Fibroblast of lung (primary cell): Measurements from ENCODE around the gene CLTA. TPM values are rescaled to one million over a fixed set of nuclear protein-coding genes. Genes with fewer than 3 reads are reported as not detected.
"Not testable (repeated sequence)": the region's sequence is repeated elsewhere in the genome, so short reads cannot be mapped to it uniquely, and the experiment has no call there.

ENCODE experiments used
- DNase-seq, 2 donors: peaks; one replicate each; pipeline versions ENCODE4 v3.0.0 to v3.0.0-alpha.2; 2010; ENCODE audit warnings: low read depth in 2 of 2
- H2AFZ ChIP-seq: 2 replicates; pipeline ENCODE4 v1.5.1; 2012; ENCODE audit warnings: low read length, control low read depth, inconsistent platforms
- H3K27ac ChIP-seq: 2 replicates; pipeline ENCODE4 v1.5.1; 2011; ENCODE audit warnings: low read length, control low read depth; ENCODE audit not compliant: insufficient read depth
- H3K27me3 ChIP-seq: 2 replicates; pipeline ENCODE4 v1.5.1; 2011; ENCODE audit warnings: mild to moderate bottlenecking, low read length; ENCODE audit not compliant: control insufficient read depth, insufficient read depth
- H3K36me3 ChIP-seq: 2 replicates; pipeline ENCODE4 v1.5.1; 2011; ENCODE audit warnings: low read length; ENCODE audit not compliant: control insufficient read depth, insufficient read depth
- H3K4me1 ChIP-seq: 2 replicates; pipeline ENCODE4 v1.5.1; 2011; ENCODE audit warnings: low read length; ENCODE audit not compliant: control insufficient read depth, insufficient read depth; ENCODE audit errors: extremely low read depth
- H3K4me2 ChIP-seq: 2 replicates; pipeline ENCODE4 v1.5.1; 2011; ENCODE audit warnings: low read length, control low read depth; ENCODE audit not compliant: insufficient read depth; ENCODE audit errors: extremely low read depth
- H3K4me3 ChIP-seq, 4 experiments: fragments of 200-600 bp in 1 of 4; sonication (generic) in 1 of 4; replicated peaks in 1 of 4; 2 replicates each; pipeline ENCODE4 v1.5.1; 2011 to 2016; ENCODE audit warnings: low read length in 4 of 4, low read depth in 3 of 4, mild to moderate bottlenecking in 3 of 4, control low read depth in 2 of 4, inconsistent platforms in 1 of 4, mixed read lengths in 1 of 4; ENCODE audit not compliant: insufficient read depth in 1 of 4; ENCODE audit errors: control extremely low read depth in 1 of 4
- H3K79me2 ChIP-seq: 2 replicates; pipeline ENCODE4 v1.5.1; 2012; ENCODE audit warnings: mild to moderate bottlenecking, low read length, inconsistent platforms; ENCODE audit not compliant: control insufficient read depth, insufficient read depth
- H3K9ac ChIP-seq: 2 replicates; pipeline ENCODE4 v1.5.1; 2011; ENCODE audit warnings: mild to moderate bottlenecking, low read length, control low read depth; ENCODE audit not compliant: insufficient read depth
- H3K9me3 ChIP-seq: 2 replicates; pipeline ENCODE4 v1.5.1; 2012; ENCODE audit warnings: low read depth, low read length; ENCODE audit not compliant: control insufficient read depth, insufficient read depth
- H4K20me1 ChIP-seq: 2 replicates; pipeline ENCODE4 v1.5.1; 2011; ENCODE audit warnings: low read length; ENCODE audit not compliant: control insufficient read depth, insufficient read depth; ENCODE audit errors: extremely low read depth
- CTCF ChIP-seq, 2 donors: IDR thresholded peaks in 1 of 2; conservative IDR thresholded peaks in 1 of 2; 1 replicate in 1 of 2; 2 replicates in 1 of 2; pipeline ENCODE4 v1.5.1; 2011 to 2012; ENCODE audit warnings: low read length in 2 of 2, control low read depth in 1 of 2, inconsistent platforms in 1 of 2, low read depth in 1 of 2, mild to moderate bottlenecking in 1 of 2
- EZH2 ChIP-seq: IDR thresholded peaks from 2 replicates; pipeline ENCODE4 v1.5.1; 2012; ENCODE audit warnings: low read length, control low read depth, mild to moderate bottlenecking; ENCODE audit errors: missing control alignments
- polyA plus RNA-seq, 2 donors: library from polyadenylated mRNA; depleted of rRNA in 1 of 2; stranded (reverse) in 1 of 2; unstranded in 1 of 2; fragments of >200 nt; gene quantifications; 2 replicates each; pipeline ENCODE4 v1.2.1, GENCODE V29; 2011 to 2012; ENCODE audit warnings: missing spikeins in 1 of 2
- total RNA-seq: library from RNA; depleted of rRNA; stranded (reverse); fragments of >200 nt; gene quantifications from 2 replicates; pipeline ENCODE4 v1.2.1, GENCODE V29; 2014

CLTA gene
- total and polyA plus RNA-seq, 2 donors (not counting 1 experiment from before 2014, with no cell fraction given) = 238 to 341 TPM

GRCh38 chr9:36174731-36175130 lies 16.0 kb upstream of the CLTA start:
- no peak for DNase-seq

GRCh38 chr9:36175209-36175608 lies 15.5 kb upstream of the CLTA start:
- H3K79me2 ChIP-seq, H3K4me2 ChIP-seq, H3K27me3 ChIP-seq, H3K27ac ChIP-seq, H3K4me3 ChIP-seq, DNase-seq, H3K9me3 ChIP-seq, H3K4me1 ChIP-seq, H2AFZ ChIP-seq, H3K9ac ChIP-seq, H3K36me3 ChIP-seq, H4K20me1 ChIP-seq: not testable (repeated sequence)

More at GRCh38 chr9:36174731-36175130, 16.0 kb upstream of the CLTA start:
- no peaks in the 10 kb centered on the region for H3K79me2 ChIP-seq
- TF ChIP-seq EZH2 = no peak
- TF ChIP-seq CTCF (conservative IDR thresholded peaks at IDR 0.05 in 1 of 2, IDR thresholded peaks at IDR 0.05 in 1 of 2; ENCODE audit: low read depth in 1 of 2, low read length in 2 of 2) = no peak
- no peak overlapping the region for H3K27ac ChIP-seq
- H3K4me1 ChIP-seq = no peaks in the 10 kb centered on the region
- no peak overlapping the region for H2AFZ ChIP-seq
- no peak overlapping the region for H3K9ac ChIP-seq
- no peaks in the 10 kb centered on the region for H3K9me3 ChIP-seq
- no peak overlapping the region for H3K4me2 ChIP-seq
- H4K20me1 ChIP-seq = no peaks in the 10 kb centered on the region
- no peaks in the 10 kb centered on the region for H3K27me3 ChIP-seq
- H3K36me3 ChIP-seq = no peaks in the 10 kb centered on the region
- no peak overlapping the region for H3K4me3 ChIP-seq

GRCh38 chr9:36176496-36176895 lies 14.2 kb upstream of the CLTA start:
- not testable (repeated sequence) for H3K36me3 ChIP-seq, H3K9ac ChIP-seq, DNase-seq, H3K4me2 ChIP-seq, H3K4me3 ChIP-seq, H2AFZ ChIP-seq, H4K20me1 ChIP-seq, H3K4me1 ChIP-seq, H3K79me2 ChIP-seq, H3K27ac ChIP-seq, H3K27me3 ChIP-seq, H3K9me3 ChIP-seq

GRCh38 chr9:36177571-36177970 lies 13.2 kb upstream of the CLTA start:
- no peaks in the 10 kb centered on the region for H3K4me1 ChIP-seq
- H3K4me2 ChIP-seq = no peak overlapping the region
- TF ChIP-seq CTCF (conservative IDR thresholded peaks at IDR 0.05 in 1 of 2, IDR thresholded peaks at IDR 0.05 in 1 of 2; ENCODE audit: low read depth in 1 of 2, low read length in 2 of 2) (no peak), EZH2 (no peak)
- H3K36me3 ChIP-seq = no peaks in the 10 kb centered on the region
- H4K20me1 ChIP-seq = no peaks in the 10 kb centered on the region
- no peaks in the 10 kb centered on the region for H3K27me3 ChIP-seq
- no peaks in the 10 kb centered on the region for H3K79me2 ChIP-seq
- no peak overlapping the region for H3K4me3 ChIP-seq
- no peak overlapping the region for H3K9ac ChIP-seq
- peak in 1 of 2 donors; percentile 56 for DNase-seq
- no peak overlapping the region for H3K27ac ChIP-seq
- no peak overlapping the region for H2AFZ ChIP-seq
- H3K9me3 ChIP-seq = no peaks in the 10 kb centered on the region

- H3K79me2 ChIP-seq, H3K4me1 ChIP-seq, H3K27me3 ChIP-seq, DNase-seq, H2AFZ ChIP-seq, H3K36me3 ChIP-seq, H3K9me3 ChIP-seq, H3K4me3 ChIP-seq, H3K27ac ChIP-seq, H3K9ac ChIP-seq, H3K4me2 ChIP-seq, H4K20me1 ChIP-seq: not testable (repeated sequence)
Measured at GRCh38 chr9:36180243-36180642, 10.5 kb upstream of the CLTA start.
